ENCODE measurements around the gene UPF3A.

DNA sequence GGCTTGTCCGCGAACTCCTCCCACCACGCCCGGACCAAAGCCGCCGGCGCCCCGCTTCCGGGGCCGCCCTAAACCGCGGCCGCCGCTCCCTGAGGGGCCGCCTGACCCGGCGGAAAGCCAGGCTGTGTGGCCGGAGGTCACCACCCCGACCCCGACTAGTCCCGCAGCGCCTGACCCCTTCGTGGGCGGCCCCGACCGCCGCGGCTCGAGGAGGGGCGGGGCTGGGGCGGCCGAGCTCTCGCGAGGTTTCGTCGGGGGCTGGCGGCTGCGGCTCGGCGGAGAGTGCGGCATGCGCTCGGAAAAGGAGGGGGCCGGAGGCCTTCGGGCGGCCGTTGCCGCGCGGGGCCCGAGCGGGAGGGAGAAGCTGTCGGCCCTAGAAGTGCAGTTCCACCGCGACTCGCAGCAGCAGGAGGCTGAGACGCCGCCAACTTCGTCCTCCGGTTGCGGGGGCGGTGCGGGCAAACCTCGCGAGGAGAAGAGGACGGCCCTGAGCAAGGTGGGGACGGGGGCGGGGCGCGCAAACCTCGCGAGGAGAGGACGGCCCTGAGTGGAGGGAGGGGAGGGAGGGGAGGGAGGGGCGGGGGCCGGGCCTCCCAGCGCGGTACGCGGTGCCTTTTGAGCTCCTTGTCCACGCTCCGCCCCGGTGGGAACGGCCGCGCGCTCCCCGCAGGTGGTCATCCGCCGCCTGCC lies at the start of gene UPF3A:
- TF ChIP-seq, protein P1, sequence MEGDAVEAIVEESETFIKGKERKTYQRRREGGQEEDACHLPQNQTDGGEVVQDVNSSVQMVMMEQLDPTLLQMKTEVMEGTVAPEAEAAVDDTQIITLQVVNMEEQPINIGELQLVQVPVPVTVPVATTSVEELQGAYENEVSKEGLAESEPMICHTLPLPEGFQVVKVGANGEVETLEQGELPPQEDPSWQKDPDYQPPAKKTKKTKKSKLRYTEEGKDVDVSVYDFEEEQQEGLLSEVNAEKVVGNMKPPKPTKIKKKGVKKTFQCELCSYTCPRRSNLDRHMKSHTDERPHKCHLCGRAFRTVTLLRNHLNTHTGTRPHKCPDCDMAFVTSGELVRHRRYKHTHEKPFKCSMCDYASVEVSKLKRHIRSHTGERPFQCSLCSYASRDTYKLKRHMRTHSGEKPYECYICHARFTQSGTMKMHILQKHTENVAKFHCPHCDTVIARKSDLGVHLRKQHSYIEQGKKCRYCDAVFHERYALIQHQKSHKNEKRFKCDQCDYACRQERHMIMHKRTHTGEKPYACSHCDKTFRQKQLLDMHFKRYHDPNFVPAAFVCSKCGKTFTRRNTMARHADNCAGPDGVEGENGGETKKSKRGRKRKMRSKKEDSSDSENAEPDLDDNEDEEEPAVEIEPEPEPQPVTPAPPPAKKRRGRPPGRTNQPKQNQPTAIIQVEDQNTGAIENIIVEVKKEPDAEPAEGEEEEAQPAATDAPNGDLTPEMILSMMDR (IDR thresholded peaks at IDR 0.05; ENCODE audit: low read length) = no peak
- TF ChIP-seq EZH2 (IDR thresholded peaks at IDR 0.05; ENCODE audit: borderline replicate concordance, low read length) = no peak

Data from OCI-LY1 (cell line).